HL-60 (cell line): Measurements from ENCODE around the gene HHAT.

Experiments
- DNase-seq, 2 experiments: peaks; one replicate each; pipeline ENCODE4 v3.0.0-alpha.2; 2010 to 2020; ENCODE audit warnings: low read depth in 1 of 2, low spot score in 1 of 2
- H3K27ac ChIP-seq: fragments of 250-450 bp; sonication (Bioruptor Pico); replicated peaks from 2 replicates; pipeline ENCODE4 v1.5.1; 2020; ENCODE audit warnings: mild to moderate bottlenecking, moderate library complexity
- H3K27me3 ChIP-seq: fragments of 250-450 bp; sonication (Bioruptor Pico); 2 replicates; pipeline ENCODE4 v1.5.1; 2021; ENCODE audit warnings: mild to moderate bottlenecking, moderate library complexity; ENCODE audit not compliant: insufficient read depth, poor library complexity, severe bottlenecking
- H3K4me3 ChIP-seq: replicated peaks from 2 replicates; pipeline ENCODE4 v1.5.1; 2011; ENCODE audit warnings: mild to moderate bottlenecking, control low read depth, low read length; ENCODE audit not compliant: insufficient read depth
- GABPA ChIP-seq: IDR thresholded peaks from 2 replicates; pipeline ENCODE4 v1.6.1; 2012; ENCODE audit warnings: low read depth
- POLR2AphosphoS5 ChIP-seq: IDR thresholded peaks from 2 replicates; pipeline ENCODE4 v1.6.1; 2012; ENCODE audit warnings: low read depth
- SPI1 ChIP-seq: IDR thresholded peaks from 2 replicates; pipeline ENCODE4 v1.6.1; 2012; ENCODE audit warnings: low read depth, mild to moderate bottlenecking, borderline replicate concordance
- TF ChIP-seq, protein P1 (sequence below): IDR thresholded peaks from one replicate; pipeline ENCODE4 v1.5.1; 2011; ENCODE audit warnings: low read length, control low read depth, inconsistent platforms; ENCODE audit not compliant: insufficient read depth
- TF ChIP-seq, protein P2 (sequence below): IDR thresholded peaks from 2 replicates; pipeline ENCODE4 v1.6.1; 2012; ENCODE audit warnings: low read depth; ENCODE audit not compliant: insufficient replicate concordance

The HHAT gene

DNA sequence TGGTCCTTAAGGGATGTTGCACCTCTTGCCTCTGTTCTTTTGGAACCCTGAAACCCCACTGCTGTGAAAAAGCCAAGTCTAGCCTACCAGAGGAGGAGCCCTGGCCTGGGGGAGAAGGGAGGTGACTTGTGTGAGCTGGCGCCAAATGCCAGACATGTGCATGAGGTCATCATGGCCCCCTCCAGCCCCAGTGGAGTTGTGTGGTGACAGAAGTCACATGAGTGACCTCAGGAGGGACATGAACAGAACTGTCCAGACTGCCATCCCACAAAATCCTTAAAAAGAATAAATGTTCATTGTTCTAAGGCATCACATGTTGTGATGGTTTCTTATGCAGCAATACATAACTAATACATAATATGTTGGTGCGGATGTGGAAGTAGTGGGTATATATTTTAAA, 10.8 kb downstream of the HHAT start:
- DNase-seq = no peak
- Histone ChIP-seq H3K27me3 (peaks cover 5% of the 10 kb centered on the region), H3K4me3 (no peak overlapping the region), H3K27ac (no peak overlapping the region)
- no peak for TF ChIP-seq POLR2AphosphoS5
- TF ChIP-seq GABPA = no peak
- TF ChIP-seq SPI1 = no peak
- TF ChIP-seq, protein P1, sequence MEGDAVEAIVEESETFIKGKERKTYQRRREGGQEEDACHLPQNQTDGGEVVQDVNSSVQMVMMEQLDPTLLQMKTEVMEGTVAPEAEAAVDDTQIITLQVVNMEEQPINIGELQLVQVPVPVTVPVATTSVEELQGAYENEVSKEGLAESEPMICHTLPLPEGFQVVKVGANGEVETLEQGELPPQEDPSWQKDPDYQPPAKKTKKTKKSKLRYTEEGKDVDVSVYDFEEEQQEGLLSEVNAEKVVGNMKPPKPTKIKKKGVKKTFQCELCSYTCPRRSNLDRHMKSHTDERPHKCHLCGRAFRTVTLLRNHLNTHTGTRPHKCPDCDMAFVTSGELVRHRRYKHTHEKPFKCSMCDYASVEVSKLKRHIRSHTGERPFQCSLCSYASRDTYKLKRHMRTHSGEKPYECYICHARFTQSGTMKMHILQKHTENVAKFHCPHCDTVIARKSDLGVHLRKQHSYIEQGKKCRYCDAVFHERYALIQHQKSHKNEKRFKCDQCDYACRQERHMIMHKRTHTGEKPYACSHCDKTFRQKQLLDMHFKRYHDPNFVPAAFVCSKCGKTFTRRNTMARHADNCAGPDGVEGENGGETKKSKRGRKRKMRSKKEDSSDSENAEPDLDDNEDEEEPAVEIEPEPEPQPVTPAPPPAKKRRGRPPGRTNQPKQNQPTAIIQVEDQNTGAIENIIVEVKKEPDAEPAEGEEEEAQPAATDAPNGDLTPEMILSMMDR = no peak
- TF ChIP-seq, protein P2, sequence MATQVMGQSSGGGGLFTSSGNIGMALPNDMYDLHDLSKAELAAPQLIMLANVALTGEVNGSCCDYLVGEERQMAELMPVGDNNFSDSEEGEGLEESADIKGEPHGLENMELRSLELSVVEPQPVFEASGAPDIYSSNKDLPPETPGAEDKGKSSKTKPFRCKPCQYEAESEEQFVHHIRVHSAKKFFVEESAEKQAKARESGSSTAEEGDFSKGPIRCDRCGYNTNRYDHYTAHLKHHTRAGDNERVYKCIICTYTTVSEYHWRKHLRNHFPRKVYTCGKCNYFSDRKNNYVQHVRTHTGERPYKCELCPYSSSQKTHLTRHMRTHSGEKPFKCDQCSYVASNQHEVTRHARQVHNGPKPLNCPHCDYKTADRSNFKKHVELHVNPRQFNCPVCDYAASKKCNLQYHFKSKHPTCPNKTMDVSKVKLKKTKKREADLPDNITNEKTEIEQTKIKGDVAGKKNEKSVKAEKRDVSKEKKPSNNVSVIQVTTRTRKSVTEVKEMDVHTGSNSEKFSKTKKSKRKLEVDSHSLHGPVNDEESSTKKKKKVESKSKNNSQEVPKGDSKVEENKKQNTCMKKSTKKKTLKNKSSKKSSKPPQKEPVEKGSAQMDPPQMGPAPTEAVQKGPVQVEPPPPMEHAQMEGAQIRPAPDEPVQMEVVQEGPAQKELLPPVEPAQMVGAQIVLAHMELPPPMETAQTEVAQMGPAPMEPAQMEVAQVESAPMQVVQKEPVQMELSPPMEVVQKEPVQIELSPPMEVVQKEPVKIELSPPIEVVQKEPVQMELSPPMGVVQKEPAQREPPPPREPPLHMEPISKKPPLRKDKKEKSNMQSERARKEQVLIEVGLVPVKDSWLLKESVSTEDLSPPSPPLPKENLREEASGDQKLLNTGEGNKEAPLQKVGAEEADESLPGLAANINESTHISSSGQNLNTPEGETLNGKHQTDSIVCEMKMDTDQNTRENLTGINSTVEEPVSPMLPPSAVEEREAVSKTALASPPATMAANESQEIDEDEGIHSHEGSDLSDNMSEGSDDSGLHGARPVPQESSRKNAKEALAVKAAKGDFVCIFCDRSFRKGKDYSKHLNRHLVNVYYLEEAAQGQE = no peak

DNA sequence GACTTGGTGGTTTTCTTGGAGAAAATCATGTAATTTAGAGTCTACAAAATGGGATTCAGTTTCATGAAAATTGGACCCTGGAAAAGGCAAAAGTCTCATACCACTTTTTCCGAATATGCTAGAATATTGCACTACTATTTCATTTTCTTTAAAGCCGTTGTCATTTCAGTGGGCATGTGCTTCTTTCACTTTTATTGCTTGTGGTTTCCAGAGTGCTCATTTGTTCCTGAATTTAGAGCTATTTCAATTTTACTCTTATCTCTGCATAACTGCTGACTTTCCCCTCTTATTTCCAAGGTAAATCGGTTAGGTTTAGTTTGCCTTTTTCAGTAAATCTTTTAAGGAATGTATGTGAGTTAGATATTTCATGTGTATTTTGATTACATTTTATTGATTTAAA, 11.6 kb downstream of the HHAT start:
- no peak for DNase-seq
- Histone ChIP-seq H3K4me3 (no peak overlapping the region), H3K27me3 (peaks cover 5% of the 10 kb centered on the region), H3K27ac (no peak overlapping the region)
- TF ChIP-seq GABPA = no peak
- TF ChIP-seq, protein P2 = no peak
- no peak for TF ChIP-seq SPI1
- TF ChIP-seq, protein P1 = no peak
- TF ChIP-seq POLR2AphosphoS5 = no peak

- Histone ChIP-seq H3K27ac (no peak overlapping the region), H3K27me3 (peaks cover 5% of the 10 kb centered on the region), H3K4me3 (no peak overlapping the region)
- no peak for DNase-seq
- TF ChIP-seq SPI1 (no peak), GABPA (no peak), POLR2AphosphoS5 (no peak)
- TF ChIP-seq, protein P2 = no peak
- TF ChIP-seq, protein P1 = no peak
Observed at GRCh38 chr1:210340841-210341240, 12.1 kb downstream of the HHAT start.
